BLaER1 treated with 17β-estradiol and CSF1 and Interleukin-3, amounts not matched to agents 10 nM and 100 nM (cell line): ENCODE measurements around the gene SCAANT1.

ENCODE experiments used
- H3K27ac ChIP-seq, 11 experiments: shearing (Covaris generic); formaldehyde crosslinking; 2 replicates each; pipeline ENCODE4 v1.8.1; 2022
- H3K27me3 ChIP-seq, 11 experiments: shearing (Covaris generic); formaldehyde crosslinking; 2 replicates each; pipeline ENCODE4 v1.8.1; 2022
- H3K36me3 ChIP-seq, 11 experiments: shearing (Covaris generic); formaldehyde crosslinking; 2 replicates each; pipeline ENCODE4 v1.8.1; 2022
- H3K4me1 ChIP-seq, 10 experiments: shearing (Covaris generic); formaldehyde crosslinking; 2 replicates each; pipeline ENCODE4 v1.8.1; 2022
- H3K4me2 ChIP-seq, 11 experiments: shearing (Covaris generic); formaldehyde crosslinking; 2 replicates each; pipeline ENCODE4 v1.8.1; 2022
- H3K4me3 ChIP-seq, 10 experiments: shearing (Covaris generic); formaldehyde crosslinking; 2 replicates each; pipeline ENCODE4 v1.8.1; 2022
- H3K9ac ChIP-seq, 11 experiments: shearing (Covaris generic); formaldehyde crosslinking; 2 replicates each; pipeline ENCODE4 v1.8.1; 2022
- H3K9me3 ChIP-seq, 11 experiments: shearing (Covaris generic); formaldehyde crosslinking; replicated peaks in 1 of 11; 2 replicates each; pipeline ENCODE4 v1.8.1; 2022
- H4K20me1 ChIP-seq, 11 experiments: shearing (Covaris generic); formaldehyde crosslinking; 2 replicates each; pipeline ENCODE4 v1.8.1; 2022
- Cebpa-rat ChIP-seq, 11 experiments: shearing (Covaris generic); IDR thresholded peaks; 2 replicates each; pipeline ENCODE4 v1.8.1; 2022

SCAANT1 gene

DNA sequence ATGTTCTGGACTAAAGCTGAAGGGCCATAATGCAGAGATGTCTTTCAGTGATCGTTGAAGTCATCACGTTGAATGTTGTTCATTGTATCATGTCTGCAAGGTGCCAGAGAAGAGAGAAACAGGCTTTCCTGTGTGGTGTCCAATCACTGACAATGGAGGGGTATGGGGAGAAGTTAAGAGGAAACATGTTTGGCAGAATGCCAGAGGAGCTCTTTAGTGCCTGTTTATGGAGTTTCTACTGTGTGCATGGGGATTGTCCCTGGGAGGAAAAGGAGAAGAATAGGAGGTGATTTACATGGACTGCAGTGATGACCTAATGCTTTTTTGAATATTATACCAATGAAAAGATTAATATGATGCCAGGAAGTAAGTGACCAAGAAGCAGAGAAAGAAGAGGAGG lies 11.7 kb downstream of the SCAANT1 start:
- Histone ChIP-seq H4K20me1 (peaks cover 15 to 98% (median 33%) of the 10 kb centered on the region in 11 experiments; a peak in 19 of 22 replicates), H3K4me1 (peaks cover 13 to 46% (median 19%) of the 10 kb centered on the region in 10 experiments), H3K36me3 (peaks cover 42 to 79% (median 65%) of the 10 kb centered on the region in 11 experiments)

DNA sequence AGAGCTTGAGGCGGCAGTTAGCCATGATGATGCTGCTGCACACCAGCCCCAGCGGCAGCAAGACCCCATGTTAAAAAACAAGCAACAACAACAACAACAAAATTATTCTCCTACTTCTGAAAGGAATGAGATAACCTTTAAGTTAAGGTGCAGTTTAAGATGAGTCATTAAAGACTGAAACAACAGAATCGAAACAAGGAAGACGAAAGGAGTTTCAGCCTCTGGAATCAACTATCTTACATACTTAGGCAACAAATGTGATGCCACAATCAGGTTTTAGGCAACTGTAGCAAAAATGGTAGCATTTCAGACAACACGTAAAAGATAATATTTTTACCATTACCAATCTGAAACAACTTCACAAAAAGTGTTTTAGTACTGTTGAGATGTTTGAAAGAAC lies 12.2 kb downstream of the SCAANT1 start:
- Histone ChIP-seq H3K27me3 (no peaks in the 10 kb centered on the region), H3K4me1 (peaks cover 18 to 50% (median 24%) of the 10 kb centered on the region in 10 experiments), H3K9ac (no peak overlapping the region), H4K20me1 (peaks cover 14 to 98% (median 38%) of the 10 kb centered on the region in 11 experiments; a peak in 19 of 22 replicates), H3K4me3 (no peak overlapping the region), H3K36me3 (peaks cover 38 to 74% (median 61%) of the 10 kb centered on the region in 11 experiments), H3K4me2 (peak overlapping the region in 1 of 11 experiments; percentile 62; a peak in 1 of 22 replicates), H3K27ac (no peak overlapping the region), H3K9me3 (peaks cover 0 to 22% (median 9%) of the 10 kb centered on the region in 11 experiments; a peak in 15 of 22 replicates)
- TF ChIP-seq Cebpa-rat (IDR thresholded peaks at IDR 0.05) = no peak

More for the DNA sequence above, 11.7 kb downstream of the SCAANT1 start:
- Histone ChIP-seq H3K4me2 (peak overlapping the region in 2 of 11 experiments; percentile 47 to 62; a peak in 4 of 22 replicates), H3K9me3 (peaks cover 0 to 22% (median 9%) of the 10 kb centered on the region in 11 experiments; a peak in 15 of 22 replicates), H3K27ac (no peak overlapping the region), H3K4me3 (no peak overlapping the region), H3K9ac (no peak overlapping the region), H3K27me3 (no peaks in the 10 kb centered on the region)
- TF ChIP-seq Cebpa-rat (IDR thresholded peaks at IDR 0.05) = no peak

DNA sequence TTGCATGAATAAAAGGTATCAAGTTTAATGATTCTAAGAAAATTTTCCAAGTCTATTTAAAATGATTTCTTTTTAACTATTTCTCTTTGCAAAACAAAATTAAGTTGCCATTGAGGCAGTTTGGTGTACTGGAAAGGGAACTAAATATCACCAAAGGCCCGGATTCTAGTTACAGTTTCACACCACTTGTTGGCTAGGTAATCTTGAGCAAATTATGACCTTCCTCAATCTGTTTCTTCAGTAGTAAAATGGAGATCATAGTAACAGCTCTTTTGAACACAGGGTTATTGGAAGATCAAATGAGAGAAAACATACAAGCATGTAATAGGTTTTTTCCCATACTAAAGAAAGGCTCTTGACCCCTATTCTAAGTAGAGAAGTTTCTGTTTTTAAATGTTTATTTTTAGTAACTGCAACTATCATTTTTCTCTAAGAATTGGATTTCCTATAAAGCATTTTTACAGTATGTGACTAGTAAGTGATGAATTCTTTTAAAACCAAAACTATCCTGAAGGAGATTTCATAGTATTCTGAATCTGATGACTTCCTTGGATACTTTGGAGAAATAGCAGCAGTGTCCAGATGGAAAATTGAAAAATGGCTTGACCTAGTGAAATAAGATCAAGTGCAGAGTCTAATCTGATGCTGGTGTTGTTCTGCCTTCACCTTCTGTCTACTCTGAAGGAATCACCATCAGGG lies 15.7 kb downstream of the SCAANT1 start:
- Histone ChIP-seq H4K20me1 (peaks cover 27 to 98% (median 49%) of the 10 kb centered on the region in 11 experiments; a peak in 20 of 22 replicates), H3K9me3 (peaks cover 0 to 18% (median 9%) of the 10 kb centered on the region in 11 experiments; a peak in 15 of 22 replicates), H3K36me3 (peaks cover 37 to 54% (median 47%) of the 10 kb centered on the region in 11 experiments), H3K27me3 (no peaks in the 10 kb centered on the region), H3K4me3 (no peak overlapping the region), H3K27ac (no peak overlapping the region), H3K4me1 (peaks cover 18 to 45% (median 25%) of the 10 kb centered on the region in 10 experiments), H3K4me2 (peak overlapping the region in 3 of 11 experiments; percentile 33 to 59 (median 56); a peak in 5 of 22 replicates), H3K9ac (no peak overlapping the region)
- TF ChIP-seq Cebpa-rat (IDR thresholded peaks at IDR 0.05) = no peak

- H3K4me2 ChIP-seq = peak overlapping the region; percentile 33 to 74 (median 57)
- no peaks in the 10 kb centered on the region for H3K27me3 ChIP-seq
- TF ChIP-seq Cebpa-rat (IDR thresholded peaks at IDR 0.05) = no peak
- peaks cover 42 to 54% (median 47%) of the 10 kb centered on the region in 11 experiments for H3K36me3 ChIP-seq
- peaks cover 18 to 37% (median 25%) of the 10 kb centered on the region in 10 experiments for H3K4me1 ChIP-seq
- H3K4me3 ChIP-seq = no peak overlapping the region
- peak overlapping the region in 1 of 11 experiments; percentile 37; a peak in 1 of 22 replicates for H3K9ac ChIP-seq
- peaks cover 0 to 10% (median under 1%) of the 10 kb centered on the region in 11 experiments; a peak in 6 of 22 replicates for H3K9me3 ChIP-seq
- peaks cover 27 to 98% (median 57%) of the 10 kb centered on the region in 11 experiments; a peak in 20 of 22 replicates for H4K20me1 ChIP-seq
- H3K27ac ChIP-seq = peak overlapping the region in 1 of 11 experiments; percentile 16; a peak in 3 of 22 replicates
These were observed 16.6 kb downstream of the SCAANT1 start for GRCh38 chr3:63895422-63896189.

GRCh38 chr3:63892773-63893352 lies 19.3 kb downstream of the SCAANT1 start:
- H3K9ac ChIP-seq = no peak overlapping the region
- peaks cover 39 to 100% (median 73%) of the 10 kb centered on the region in 11 experiments; a peak in 21 of 22 replicates for H4K20me1 ChIP-seq
- H3K4me2 ChIP-seq = no peak overlapping the region
- no peak overlapping the region for H3K4me3 ChIP-seq
- TF ChIP-seq Cebpa-rat (IDR thresholded peaks at IDR 0.05) = no peak
- H3K36me3 ChIP-seq = peaks cover 18 to 37% (median 23%) of the 10 kb centered on the region in 11 experiments; a peak in 21 of 22 replicates
- no peaks in the 10 kb centered on the region for H3K9me3 ChIP-seq
- H3K27ac ChIP-seq = no peak overlapping the region
- peaks cover 18 to 28% (median 24%) of the 10 kb centered on the region in 10 experiments for H3K4me1 ChIP-seq
- no peaks in the 10 kb centered on the region for H3K27me3 ChIP-seq

DNA sequence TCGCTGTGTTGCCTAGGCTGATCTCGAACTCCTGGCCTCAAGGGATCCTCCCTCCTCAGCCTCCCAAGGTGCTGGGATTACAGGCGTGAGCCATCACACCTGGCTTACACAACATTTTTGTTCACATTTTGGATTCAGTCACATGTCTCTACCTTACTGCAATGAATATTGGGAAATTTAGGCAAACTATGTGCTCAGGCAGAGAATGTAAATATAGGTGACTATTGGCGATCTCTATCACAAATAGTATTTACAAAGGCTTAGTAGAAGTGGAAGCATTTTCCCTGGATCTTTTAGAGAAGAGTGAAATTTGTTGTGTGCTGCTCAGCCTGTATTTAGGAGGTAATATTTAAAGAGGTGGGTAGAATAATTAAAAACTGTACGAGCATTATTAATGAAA lies 20.7 kb downstream of the SCAANT1 start:
- Histone ChIP-seq H3K4me3 (no peak overlapping the region), H3K27ac (no peak overlapping the region), H3K4me1 (peaks cover 18 to 26% (median 22%) of the 10 kb centered on the region in 10 experiments), H3K9ac (no peak overlapping the region), H3K9me3 (no peaks in the 10 kb centered on the region), H3K4me2 (no peak overlapping the region), H3K27me3 (no peaks in the 10 kb centered on the region), H4K20me1 (peaks cover 46 to 100% (median 81%) of the 10 kb centered on the region in 11 experiments), H3K36me3 (peaks cover 18 to 43% (median 23%) of the 10 kb centered on the region in 11 experiments; a peak in 21 of 22 replicates)
- TF ChIP-seq Cebpa-rat (IDR thresholded peaks at IDR 0.05) = no peak

- Histone ChIP-seq H4K20me1 (peaks cover 38 to 99% (median 78%) of the 10 kb centered on the region in 11 experiments), H3K27me3 (no peaks in the 10 kb centered on the region), H3K4me3 (no peak overlapping the region), H3K9me3 (no peaks in the 10 kb centered on the region), H3K36me3 (peaks cover 13 to 56% (median 31%) of the 10 kb centered on the region in 11 experiments; a peak in 20 of 22 replicates), H3K9ac (no peak overlapping the region), H3K27ac (no peak overlapping the region), H3K4me2 (no peak overlapping the region), H3K4me1 (peaks cover 0 to 7% (median 0%) of the 10 kb centered on the region in 10 experiments; a peak in 3 of 20 replicates)
- no peak for TF ChIP-seq Cebpa-rat (IDR thresholded peaks at IDR 0.05)
These were observed 25.3 kb downstream of the SCAANT1 start for GRCh38 chr3:63886858-63887257.

DNA sequence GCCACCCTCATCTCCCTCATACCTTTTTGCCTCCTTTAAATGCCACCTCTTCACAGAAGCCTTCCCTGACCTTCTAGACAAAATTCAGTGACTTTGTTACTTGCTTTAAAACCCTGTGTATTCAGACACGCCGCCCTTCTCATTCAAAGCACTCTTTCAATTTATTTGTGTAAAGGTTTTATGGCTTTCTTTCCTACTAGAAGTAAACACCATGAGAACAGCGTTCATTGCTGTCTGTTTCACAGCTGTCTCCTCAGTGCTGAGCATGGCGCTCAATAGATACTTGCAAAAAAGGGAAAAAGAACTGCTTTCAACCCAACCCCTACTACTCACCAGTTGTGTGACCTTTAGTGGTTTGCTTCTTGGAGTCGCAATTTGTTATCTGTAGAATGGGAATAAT lies 31.5 kb downstream of the SCAANT1 start:
- peaks cover 64 to 100% (median 93%) of the 10 kb centered on the region in 11 experiments for H4K20me1 ChIP-seq
- no peak overlapping the region for H3K4me2 ChIP-seq
- no peaks in the 10 kb centered on the region for H3K27me3 ChIP-seq
- H3K27ac ChIP-seq = no peak overlapping the region
- peaks cover 0 to 17% (median 0%) of the 10 kb centered on the region in 10 experiments; a peak in 4 of 20 replicates for H3K4me1 ChIP-seq
- H3K9me3 ChIP-seq = no peaks in the 10 kb centered on the region
- H3K9ac ChIP-seq = no peak overlapping the region
- H3K36me3 ChIP-seq = peaks cover 0 to 44% (median 19%) of the 10 kb centered on the region in 11 experiments; a peak in 17 of 22 replicates
- no peak overlapping the region for H3K4me3 ChIP-seq
- TF ChIP-seq Cebpa-rat (IDR thresholded peaks at IDR 0.05) = no peak
